Glutamatergic neuron (in vitro differentiated cells): ENCODE data around the gene PRDM16. TPM values are rescaled to one million over a fixed set of nuclear protein-coding genes. Genes with fewer than 3 reads are reported as not detected.

ENCODE experiments used
- DNase-seq: peaks from one replicate; pipeline ENCODE4 v3.0.0; 2022
- H3K27ac Mint-ChIP-seq: one replicate; pipeline ENCODE4 v1.8.0; 2020; ENCODE audit warnings: mild to moderate bottlenecking, mixed read lengths, inconsistent platforms; ENCODE audit not compliant: unreplicated experiment
- H3K27me3 Mint-ChIP-seq: one replicate; pipeline ENCODE4 v1.8.0; 2020; ENCODE audit warnings: mild to moderate bottlenecking, moderate library complexity, mixed read lengths, inconsistent platforms; ENCODE audit not compliant: unreplicated experiment
- H3K36me3 Mint-ChIP-seq: one replicate; pipeline ENCODE4 v1.8.0; 2020; ENCODE audit warnings: mild to moderate bottlenecking, mixed read lengths, inconsistent platforms; ENCODE audit not compliant: unreplicated experiment
- H3K4me1 Mint-ChIP-seq: one replicate; pipeline ENCODE4 v1.8.0; 2020; ENCODE audit warnings: mild to moderate bottlenecking, low read depth, mixed read lengths, inconsistent platforms; ENCODE audit not compliant: unreplicated experiment
- H3K4me3 Mint-ChIP-seq: one replicate; pipeline ENCODE4 v1.8.0; 2020; ENCODE audit warnings: mild to moderate bottlenecking, mixed read lengths, inconsistent platforms; ENCODE audit not compliant: unreplicated experiment
- H3K9me3 Mint-ChIP-seq: one replicate; pipeline ENCODE4 v1.8.0; 2020; ENCODE audit warnings: mild to moderate bottlenecking, moderate library complexity, mixed read lengths, inconsistent platforms; ENCODE audit not compliant: unreplicated experiment
- CTCF ChIP-seq: fragments of 200-600 bp; sonication (generic); IDR thresholded peaks from one replicate; pipeline ENCODE4 v1.5.0; 2021; ENCODE audit not compliant: partially characterized antibody, unreplicated experiment
- total RNA-seq: library from RNA; stranded (reverse); fragmentation: NEBNext Ultra II Directional; extraction: Animal tissue kit (Norgen Biotek cat#: 25700); gene quantifications from one replicate; pipeline ENCODE4 v1.2.1, GENCODE V29; 2021; ENCODE audit not compliant: unreplicated experiment

Gene PRDM16
- total RNA-seq, 1 donor from 2014 or later, result 0.07 TPM

GRCh38 chr1:3225661-3226060, 156.7 kb downstream of the PRDM16 start:
- Mint-ChIP-seq H3K27me3 (peaks cover 6% of the 10 kb centered on the region), H3K36me3 (no peaks in the 10 kb centered on the region), H3K27ac (no peak overlapping the region), H3K4me3 (no peak overlapping the region), H3K9me3 (peaks cover 5% of the 10 kb centered on the region), H3K4me1 (peaks cover under 1% of the 10 kb centered on the region)
- no peak for TF ChIP-seq CTCF
- DNase-seq, result no peak

GRCh38 chr1:3226191-3226590, 157.2 kb downstream of the PRDM16 start:
- H3K9me3 Mint-ChIP-seq, result peaks cover 5% of the 10 kb centered on the region

GRCh38 chr1:3226701-3227350, 157.8 kb downstream of the PRDM16 start:
- no peak for TF ChIP-seq CTCF
- no peak overlapping the region for H3K27ac Mint-ChIP-seq
- peak; percentile 46 for DNase-seq
- no peak overlapping the region for H3K4me3 Mint-ChIP-seq
- no peaks in the 10 kb centered on the region for H3K36me3 Mint-ChIP-seq
- H3K27me3 Mint-ChIP-seq, result peaks cover 2% of the 10 kb centered on the region
- peaks cover 6% of the 10 kb centered on the region for H3K4me1 Mint-ChIP-seq
- peaks cover 4% of the 10 kb centered on the region for H3K9me3 Mint-ChIP-seq

More at GRCh38 chr1:3226191-3226590, 157.2 kb downstream of the PRDM16 start:
- Mint-ChIP-seq H3K4me3 (no peak overlapping the region), H3K4me1 (peaks cover 6% of the 10 kb centered on the region), H3K27me3 (peaks cover 4% of the 10 kb centered on the region), H3K27ac (no peak overlapping the region), H3K36me3 (no peaks in the 10 kb centered on the region)
- DNase-seq, result no peak
- TF ChIP-seq CTCF, result no peak

- peaks cover 6% of the 10 kb centered on the region for H3K4me1 Mint-ChIP-seq
- DNase-seq, result no peak
- peaks cover 2% of the 10 kb centered on the region for H3K27me3 Mint-ChIP-seq
- no peak overlapping the region for H3K27ac Mint-ChIP-seq
- no peak overlapping the region for H3K4me3 Mint-ChIP-seq
- no peaks in the 10 kb centered on the region for H3K36me3 Mint-ChIP-seq
- H3K9me3 Mint-ChIP-seq, result peaks cover 4% of the 10 kb centered on the region
- TF ChIP-seq CTCF, result no peak
Measured at GRCh38 chr1:3227351-3227704, 158.3 kb downstream of the PRDM16 start.

DNA sequence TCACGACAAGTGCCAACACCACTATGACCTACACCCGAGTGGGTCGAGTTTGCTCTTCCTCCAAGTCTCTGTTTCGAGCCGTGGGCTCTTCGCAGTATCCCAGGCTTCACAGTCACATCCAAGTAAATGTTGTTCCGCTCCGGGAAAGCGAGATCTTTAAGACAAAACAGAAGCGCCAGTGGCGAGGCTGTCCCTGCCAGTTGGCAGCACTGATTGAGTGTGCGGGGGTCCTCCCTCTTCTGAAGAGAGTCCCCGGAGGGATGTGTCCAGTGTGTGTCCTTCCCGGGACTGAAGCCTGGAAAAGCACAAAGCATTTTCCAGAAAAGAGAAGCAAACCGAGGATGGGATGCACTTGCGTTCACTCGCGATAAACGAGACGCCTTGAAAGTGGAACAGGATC, 158.9 kb downstream of the PRDM16 start:
- Mint-ChIP-seq H3K27me3 (peaks cover 2% of the 10 kb centered on the region), H3K27ac (no peak overlapping the region), H3K4me3 (no peak overlapping the region), H3K4me1 (peaks cover 6% of the 10 kb centered on the region), H3K36me3 (no peaks in the 10 kb centered on the region), H3K9me3 (peaks cover 4% of the 10 kb centered on the region)
- DNase-seq, result no peak
- TF ChIP-seq CTCF, result no peak
